Caki2 (cell line): ENCODE results near the gene SEC14L3. TPM values are rescaled to one million over a fixed set of nuclear protein-coding genes. Genes with fewer than 3 reads are reported as not detected.
A peak's percentile ranks its signal among the peaks of the same experiment; 100 is the strongest.

Source experiments
- DNase-seq: peaks from one replicate; pipeline ENCODE4 v3.0.0-alpha.2; 2015; ENCODE audit warnings: low read depth
- in situ Hi-C: cut with HindIII; loops from 2 replicates; pipeline ENCODE4 v1.10.0; 2016; ENCODE audit warnings: low sequenced_read_pairs, low pct_unique_long_range_greater_than_20kb, mixed read lengths
- total RNA-seq: library from RNA; depleted of rRNA; stranded (reverse); fragments of >200 nt; shearing (Covaris generic); gene quantifications from 2 replicates; pipeline ENCODE4 v1.2.3, GENCODE V29; 2014; ENCODE audit warnings: low replicate concordance

SEC14L3 gene
- total RNA-seq, 1 experiment from 2014 or later = not detected

DNA sequence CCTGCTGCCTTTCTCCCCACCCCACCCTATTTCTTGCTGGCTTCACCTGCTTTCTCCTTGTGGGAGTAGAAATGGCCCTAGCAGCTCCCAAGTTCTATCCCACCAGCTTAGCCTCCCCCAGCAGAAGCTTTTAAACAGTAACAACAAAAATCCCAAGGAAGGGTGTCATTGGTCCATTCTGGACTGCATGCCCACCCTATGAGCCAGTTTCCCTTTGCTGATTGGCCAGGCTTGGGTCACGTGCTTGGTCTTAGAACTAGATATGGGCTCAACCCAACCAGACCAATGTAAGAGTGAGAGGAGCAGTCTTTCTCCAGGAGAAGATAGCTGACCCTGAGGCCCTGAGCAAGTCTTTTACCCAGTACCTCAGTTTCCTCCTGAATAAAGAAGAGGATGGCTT lies 43.9 kb downstream of the SEC14L3 start:
- no peak for DNase-seq
- in situ Hi-C loops = no loop called here

DNA sequence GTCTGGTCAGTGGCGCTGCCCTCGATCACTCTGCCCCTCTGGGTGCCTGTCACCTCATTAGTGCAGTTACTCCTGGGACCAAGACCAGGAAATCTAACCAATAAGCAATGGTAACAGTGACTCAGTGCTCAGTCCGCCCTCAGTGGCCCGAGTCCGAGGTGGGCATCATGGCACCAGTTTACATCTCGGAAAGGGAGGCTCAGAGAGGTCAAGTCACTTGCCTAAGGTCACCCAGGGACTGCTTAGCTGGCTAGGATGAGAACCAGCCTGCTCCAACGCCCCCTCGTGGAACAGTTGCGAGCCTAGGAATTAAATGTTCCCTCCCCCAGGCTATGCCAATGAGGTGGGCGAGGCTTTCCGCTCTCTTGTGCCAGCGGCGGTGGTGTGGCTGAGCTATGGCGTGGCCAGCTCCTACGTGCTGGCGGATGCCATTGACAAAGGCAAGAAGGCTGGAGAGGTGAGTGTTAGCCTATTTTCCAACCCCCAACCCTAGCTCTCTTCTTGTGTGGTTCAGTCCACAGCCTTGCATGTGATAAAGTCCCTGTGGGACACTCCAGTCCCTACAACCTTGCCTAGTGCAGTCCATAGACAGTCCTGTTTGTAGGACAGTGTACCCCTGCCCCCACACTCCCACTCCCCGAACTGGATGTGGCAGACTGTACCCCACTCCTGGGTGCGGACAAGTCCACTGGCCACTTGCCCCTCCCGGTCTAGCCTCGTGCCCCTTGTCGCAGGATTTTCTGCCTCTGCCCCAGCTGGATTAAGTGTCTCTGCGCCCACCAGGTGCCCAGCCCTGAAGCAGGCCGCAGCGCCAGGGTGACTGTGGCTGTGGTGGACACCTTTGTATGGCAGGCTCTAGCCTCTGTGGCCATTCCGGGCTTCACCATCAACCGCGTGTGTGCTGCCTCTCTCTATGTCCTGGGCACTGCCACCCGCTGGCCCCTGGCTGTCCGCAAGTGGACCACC lies 45.1 kb downstream of the SEC14L3 start:
- in situ Hi-C loops = no loop called here
- DNase-seq = peak; percentile 96

DNA sequence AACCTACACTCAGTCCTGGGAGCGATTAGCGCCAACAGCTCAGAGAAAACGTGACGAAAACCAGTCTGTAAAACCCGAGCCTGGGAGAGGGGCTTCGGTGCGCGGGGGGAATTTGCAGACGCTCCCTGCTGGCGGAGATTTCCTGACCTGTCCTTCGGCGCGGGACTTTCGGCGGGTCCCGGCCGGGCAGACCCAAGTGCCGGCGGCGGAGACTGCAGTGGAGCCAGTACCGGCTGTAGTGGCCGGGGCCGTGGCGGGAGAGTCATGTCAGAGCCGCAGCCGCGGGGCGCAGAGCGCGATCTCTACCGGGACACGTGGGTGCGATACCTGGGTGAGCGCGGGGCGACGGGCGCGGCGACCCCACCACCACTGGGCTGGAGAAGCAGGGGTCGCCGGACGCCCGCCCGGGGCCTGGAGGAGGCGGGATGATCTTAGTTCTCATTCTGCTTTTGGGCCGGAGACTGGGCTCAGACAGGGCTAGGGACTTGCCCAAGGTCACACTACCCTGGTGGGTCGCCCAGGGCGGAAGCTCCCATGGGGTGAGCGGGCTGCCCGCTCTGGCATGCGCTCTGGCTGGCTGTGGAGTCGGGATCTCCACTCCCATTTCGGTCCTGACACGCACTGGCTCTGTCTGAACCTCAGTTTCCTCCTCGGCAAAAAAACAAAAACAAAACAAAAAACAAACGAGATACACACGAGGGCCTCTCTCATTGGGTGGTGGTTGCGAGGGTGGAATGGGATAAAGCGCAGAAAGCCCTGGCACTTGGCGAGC lies 46.0 kb downstream of the SEC14L3 start, which contains the start of gene MTFP1:
TSS of gene MTFP1 (plus strand) at position 153 of the 772 bp plus-strand sequence. CDS start at position 265, 112 bp downstream.
- DNase-seq = peak; percentile 80
- in situ Hi-C loops = no loop called here

DNA sequence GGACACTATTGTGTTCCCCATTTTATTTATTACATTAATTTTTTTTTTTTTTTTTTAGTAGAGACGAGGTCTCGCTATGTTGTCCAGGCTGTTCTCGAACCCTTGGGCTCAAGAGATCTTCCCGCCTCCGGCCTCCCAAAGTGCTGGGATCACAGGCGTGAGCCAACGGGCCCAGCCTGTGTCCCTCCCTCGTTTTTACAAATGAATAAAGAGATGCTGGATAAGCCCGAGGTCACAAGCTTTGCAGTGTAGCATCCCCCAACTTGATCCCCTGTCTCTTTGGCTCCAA lies 46.5 kb downstream of the SEC14L3 start:
- in situ Hi-C loops = no loop called here
- DNase-seq = no peak

DNA sequence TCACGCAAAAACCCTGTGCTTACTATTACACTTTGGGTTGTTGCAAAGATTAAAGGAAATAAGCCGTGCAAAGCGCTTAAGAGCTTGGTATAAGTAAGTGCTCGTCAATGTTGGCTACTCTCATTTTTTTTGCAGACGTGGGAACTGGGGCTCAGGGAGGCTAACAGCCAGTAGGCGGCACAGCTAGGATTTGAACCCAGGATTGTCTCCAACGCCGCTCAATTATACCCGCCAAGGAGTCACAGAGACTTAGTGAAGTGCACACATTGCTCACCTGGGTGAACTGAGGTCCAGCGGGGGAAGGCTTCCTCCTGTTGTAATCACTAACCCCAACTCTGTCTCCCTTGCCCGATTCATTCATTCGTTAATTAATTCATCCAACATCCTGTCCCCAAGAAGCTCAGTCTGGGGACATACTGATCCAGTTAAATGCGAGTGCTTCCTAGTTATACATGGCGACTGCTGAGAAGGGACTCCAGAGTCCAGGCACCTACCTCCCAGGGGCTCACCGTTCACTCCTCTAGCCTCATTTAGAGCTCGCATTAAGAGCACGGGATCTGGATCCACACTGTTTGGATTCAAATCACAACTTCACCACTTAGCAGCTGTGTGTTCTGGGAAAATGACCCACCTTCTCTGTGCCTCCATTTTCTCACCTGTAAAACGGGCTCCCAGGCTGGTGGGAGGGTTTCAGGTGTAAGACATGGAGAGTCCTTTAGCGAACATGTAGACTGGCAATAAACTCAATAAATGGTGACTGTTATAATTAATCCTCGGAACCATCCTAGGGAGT lies 47.1 kb downstream of the SEC14L3 start:
- DNase-seq = no peak
- in situ Hi-C loops = no loop called here

DNA sequence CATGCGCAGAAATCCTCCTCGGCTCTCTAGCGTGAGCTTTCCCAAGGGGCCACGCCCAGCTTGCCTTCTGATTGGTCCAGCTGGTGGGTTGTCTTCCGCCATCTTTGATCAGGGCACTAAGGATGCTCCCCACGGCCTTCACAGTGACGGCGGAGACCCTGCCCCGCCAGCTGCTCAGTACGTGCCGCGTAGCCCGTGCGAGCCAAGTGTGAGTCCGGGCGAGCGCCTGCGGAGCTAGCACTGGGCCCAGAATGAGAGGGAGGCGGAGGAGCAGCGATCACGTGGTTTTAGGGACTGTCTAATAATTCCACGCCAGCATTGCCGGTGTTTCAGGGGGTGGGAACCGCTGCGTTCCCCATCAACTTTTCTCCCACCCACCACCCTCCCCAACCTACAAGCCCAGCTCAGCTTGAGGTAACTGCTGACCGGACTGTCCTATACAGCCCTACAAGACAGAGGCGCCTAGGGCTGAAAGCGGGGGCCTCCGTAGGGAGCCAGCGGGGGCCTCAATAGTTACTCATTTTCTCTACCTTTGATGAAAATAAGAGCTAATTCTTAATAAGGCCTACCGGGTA lies 47.8 kb downstream of the SEC14L3 start:
- peak; percentile 100 for DNase-seq
- in situ Hi-C loops = no loop called here

DNA sequence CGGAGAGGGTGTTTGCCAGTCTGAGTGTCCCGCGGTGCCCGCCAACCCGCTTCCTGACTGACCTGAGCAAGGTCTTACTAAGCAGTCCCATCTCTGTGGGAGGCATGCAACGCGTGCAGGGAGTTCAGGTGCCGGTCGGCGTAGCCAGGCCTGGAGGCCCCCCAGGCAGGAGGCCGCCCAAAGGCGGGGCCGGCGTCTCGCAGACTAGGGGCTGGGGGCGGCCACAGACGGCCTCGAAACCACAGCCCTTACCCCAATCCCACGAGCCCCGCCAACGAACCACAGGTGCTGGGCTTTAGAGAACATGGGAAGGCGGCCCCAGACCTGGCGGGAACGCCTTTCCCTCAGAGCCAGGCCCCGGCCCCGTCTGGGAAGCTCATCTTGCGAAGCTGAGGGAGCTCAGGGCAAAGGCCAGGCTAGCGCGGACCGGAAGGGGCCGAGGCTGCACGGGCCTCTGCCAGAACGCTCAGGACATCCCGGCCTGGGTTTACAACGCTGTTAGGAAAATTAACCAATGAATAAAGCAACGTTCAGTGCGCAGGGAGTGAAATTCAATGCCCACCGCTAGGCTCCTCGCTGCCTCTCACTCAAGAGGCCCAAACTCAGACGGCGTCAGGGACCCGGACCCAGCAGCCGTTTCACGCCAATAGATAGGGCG lies 48.4 kb downstream of the SEC14L3 start:
- no peak for DNase-seq
- in situ Hi-C loops = no loop called here

DNA sequence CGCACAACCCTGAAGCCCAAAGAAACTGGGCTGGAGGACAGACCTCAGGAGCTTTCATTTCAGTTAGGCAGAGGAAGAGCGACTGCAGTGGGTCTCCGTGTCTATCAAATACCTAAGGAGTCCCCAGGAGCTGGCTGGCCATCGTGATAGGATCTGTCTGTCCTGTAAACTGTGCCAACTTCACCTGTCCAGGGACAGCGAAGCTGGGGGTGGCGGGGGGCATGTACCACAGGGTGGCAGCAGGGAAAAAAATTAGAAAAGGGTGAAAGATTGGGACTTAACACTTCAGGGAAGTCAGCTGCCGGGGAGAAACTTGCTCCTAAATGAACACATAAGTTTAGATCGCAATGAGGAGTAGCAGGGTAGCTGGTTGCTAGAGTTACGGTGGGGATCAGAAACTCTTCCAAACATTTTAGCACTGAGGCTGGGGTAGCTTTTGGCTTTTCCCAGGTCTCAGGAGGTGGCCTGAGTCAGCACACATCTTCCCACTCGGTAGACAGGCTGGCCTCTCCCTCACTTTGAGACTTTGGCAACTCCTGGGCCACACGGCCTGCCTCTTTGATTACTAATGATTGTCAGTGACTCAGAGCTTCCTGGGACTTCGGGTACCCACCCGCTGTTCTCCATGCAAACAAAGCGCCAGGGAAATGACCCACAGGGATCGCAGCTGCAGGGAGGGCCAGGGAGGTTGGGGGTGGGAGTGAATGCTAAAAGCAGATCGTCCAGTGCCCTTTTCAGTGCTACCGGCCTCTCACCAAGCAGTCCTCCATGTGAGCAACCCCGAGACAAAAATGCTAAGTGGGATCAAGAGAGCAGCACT lies 49.1 kb downstream of the SEC14L3 start:
- peak; percentile 91 for DNase-seq
- in situ Hi-C loops = no loop called here

DNA sequence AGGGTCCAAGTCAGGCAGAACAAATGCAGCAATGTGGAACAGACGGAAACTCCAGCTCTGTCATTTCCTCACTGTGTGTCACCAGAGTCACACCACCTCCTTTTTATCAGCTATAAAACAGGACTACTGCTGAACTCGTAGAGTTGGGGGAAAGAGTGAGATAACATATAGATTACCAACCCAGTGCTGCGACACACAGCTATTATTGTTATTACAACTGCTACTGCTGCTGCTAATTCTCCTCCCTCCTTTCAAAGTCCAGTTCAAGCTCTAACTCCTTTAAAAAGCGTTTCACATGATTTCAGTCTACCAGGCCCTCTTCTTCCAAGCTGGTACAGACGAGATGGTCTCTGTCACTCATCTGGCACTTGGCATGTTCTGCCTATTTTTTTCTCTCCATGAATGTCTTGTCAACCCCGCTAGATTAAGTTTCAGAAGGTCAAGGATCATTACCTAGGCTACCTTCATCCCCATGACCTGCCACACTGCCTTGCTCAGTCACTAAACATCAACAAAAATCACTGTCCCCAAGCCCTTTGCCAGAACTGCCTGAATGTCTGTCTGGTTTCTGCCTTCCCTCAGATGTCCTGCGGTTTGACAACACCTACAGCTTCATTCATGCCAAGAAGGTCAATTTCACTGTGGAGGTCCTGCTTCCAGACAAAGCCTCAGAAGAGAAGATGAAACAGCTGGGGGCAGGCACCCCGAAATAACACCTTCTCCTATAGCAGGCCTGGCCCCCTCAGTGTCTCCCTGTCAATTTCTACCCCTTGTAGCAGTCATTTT lies 49.9 kb downstream of the SEC14L3 start:
- in situ Hi-C loops = no loop called here

DNA sequence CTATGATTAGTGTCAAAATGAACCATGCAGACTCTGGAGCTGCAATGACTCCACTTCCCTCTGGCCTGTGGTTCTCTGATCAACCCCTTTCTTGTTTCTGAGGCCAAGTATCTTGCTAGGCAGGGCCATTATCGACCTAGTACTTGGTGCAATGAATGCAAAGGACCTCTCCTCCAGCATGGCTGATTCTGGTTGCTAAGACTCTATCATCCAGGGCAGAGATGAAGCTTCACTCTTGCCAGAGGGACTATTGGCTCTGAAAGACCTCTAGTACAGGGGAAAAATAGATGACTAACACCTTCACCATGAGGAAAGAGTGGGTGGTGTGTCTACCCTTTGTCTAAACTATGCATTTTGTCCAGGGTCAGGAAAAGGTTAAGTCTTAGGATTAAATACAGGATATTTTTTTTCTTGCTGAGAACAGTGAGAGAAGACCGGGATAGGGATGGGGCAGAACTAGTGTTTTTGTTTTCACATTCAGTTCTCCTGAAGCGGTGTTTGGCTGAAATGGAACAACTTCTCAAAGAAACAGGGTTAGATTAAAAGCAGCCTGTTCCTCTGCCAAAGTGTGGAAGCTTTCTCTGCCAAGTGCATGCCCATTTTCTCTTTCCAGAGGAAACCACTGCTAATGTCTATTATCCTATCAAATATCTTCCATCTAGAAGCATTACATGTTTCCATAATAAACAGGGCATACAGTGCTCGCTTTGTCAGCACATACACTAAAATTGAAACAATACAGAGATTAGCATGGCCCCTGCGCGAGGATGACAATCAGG lies 51.3 kb downstream of the SEC14L3 start:
- in situ Hi-C loops = no loop called here

More for the DNA sequence above, 49.9 kb downstream of the SEC14L3 start:
- peak; percentile 37 for DNase-seq

DNA sequence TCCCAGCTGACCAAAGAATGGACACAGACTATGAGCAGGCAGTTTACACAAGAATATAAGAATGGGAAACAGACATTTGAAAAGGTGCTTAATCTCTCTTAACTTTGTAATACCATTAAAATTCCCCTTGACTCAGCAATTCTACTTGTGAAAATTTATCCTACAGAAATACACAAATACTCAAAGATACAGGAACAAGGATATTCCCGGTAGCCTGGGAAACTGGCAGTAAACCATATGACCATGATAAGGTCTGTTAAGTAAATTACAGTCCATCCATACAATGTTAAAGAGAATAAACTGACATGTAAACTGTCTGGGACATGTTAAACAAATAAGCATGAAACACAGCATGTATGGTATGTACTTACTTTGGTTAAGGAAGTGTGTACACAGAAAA lies 55.0 kb downstream of the SEC14L3 start:
- in situ Hi-C loops = no loop called here

More for the DNA sequence above, 51.3 kb downstream of the SEC14L3 start:
- DNase-seq = peak; percentile 65

DNA sequence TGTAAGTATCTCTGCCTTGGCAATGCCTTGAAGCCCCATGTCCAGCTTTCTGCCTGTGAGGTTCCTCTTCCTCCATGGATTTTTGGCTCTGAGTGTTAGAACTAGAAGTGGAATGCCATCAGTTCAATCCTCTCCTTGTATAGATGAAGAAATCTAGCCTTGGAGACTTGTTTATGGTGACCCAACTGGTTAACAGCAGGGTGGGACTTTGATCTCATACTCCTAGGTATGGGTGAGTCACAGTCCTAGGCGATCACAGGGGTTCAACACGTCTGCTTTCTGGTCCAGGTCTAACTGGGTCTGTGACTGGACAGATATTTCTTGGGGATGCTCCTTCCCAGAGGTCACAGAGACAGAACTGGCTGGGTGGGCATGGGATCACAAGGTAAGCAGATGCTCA lies 55.4 kb downstream of the SEC14L3 start:
- in situ Hi-C loops = no loop called here
- DNase-seq = no peak

More for the DNA sequence above, 55.0 kb downstream of the SEC14L3 start:
- no peak for DNase-seq

DNA sequence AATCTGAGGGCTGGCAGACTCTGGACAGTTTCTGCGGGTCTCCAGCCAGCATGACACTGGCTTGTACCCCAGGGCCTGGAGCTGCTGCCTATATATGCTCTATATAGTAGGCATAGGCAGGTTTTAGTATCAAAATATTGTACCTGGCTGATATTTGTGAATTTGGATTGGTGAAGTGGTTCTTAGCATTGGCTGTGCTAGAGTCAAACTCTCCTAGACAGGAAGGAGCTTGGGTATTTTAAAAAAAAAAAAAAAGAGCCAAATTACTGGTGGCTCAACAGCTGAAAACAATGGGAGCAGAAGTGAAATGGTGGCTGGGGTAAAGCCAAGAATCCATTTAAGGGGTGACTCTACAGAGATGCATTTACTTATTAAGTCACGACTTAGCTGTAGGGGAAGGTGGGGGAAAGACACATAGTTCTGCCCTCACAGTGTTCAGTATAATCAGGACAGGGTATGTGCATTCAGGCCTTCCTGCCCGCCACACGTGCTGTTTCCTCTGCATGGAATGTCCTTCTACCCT lies 57.2 kb downstream of the SEC14L3 start:
- no peak for DNase-seq
- in situ Hi-C loops = no loop called here

DNA sequence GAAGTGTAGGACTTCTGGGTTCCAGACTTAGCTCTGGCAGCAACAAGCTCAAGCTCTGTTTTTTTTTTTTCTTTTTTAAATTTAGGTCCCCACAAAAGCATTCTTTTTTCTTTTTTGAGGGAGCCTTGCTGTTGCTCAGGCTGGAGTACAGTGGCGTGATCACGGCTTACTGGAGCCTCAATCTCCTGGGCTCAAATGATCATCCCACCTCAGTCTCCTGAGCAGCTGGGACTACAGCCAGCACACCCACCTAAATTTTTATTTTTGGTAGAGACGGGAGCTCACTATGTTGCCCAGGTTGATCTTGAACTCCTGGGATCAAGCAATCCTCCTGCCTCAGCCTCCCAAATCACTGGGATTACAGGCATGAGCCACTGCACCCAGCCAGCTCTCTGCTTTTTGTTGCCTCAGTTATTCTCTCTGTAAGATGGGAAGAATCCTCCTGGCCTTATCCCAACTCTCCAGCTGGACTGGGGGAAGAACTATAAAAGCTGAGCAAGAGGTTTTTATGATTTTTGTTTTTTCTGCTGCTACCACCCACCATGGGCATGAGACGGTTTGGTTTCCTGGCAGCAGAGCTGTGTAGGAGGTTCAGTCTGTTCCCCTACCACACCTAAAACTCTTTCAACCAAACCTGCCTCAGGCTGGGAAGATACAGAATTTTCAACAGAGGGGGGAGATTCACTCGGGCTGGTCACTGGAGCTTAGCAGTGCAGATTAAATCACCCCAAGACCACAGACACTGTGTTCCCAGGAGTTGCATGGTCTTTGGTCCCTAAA lies 57.9 kb downstream of the SEC14L3 start:
- DNase-seq = no peak
- in situ Hi-C loops = no loop called here

DNA sequence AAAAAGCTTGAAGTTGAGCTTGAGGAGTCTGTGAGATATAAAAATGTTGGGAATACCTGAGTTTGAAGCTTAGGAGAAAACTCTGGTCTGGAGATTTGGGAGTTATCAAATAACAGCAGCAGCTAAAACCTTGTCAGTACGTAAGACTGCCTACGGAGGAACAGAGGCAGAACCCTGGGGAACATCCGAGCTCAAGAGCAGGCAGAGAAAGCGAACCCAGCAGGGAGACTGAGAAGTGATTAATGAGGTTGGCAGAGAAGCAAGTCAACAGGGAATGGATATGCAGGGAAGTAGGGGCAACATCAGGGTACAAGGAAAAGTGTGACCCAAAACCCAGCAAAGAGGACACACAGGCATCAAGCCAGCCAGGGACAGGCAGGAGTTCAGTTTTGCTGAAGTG lies 58.8 kb downstream of the SEC14L3 start:
- DNase-seq = no peak
- in situ Hi-C loops = no loop called here
